DOHH2 (cell line): ENCODE measurements around the gene TRIB2.

Experiments used
- H3F3A ChIP-seq: fragments of 200-600 bp; sonication (generic), shearing (Covaris generic); 2 replicates; pipeline ENCODE4 v1.6.0; 2016; ENCODE audit warnings: antibody characterized with exemption, mild to moderate bottlenecking; ENCODE audit not compliant: control insufficient read depth, insufficient read depth
- H3K27ac ChIP-seq: fragments of 200-600 bp; sonication (generic); 2 replicates; pipeline ENCODE4 v1.5.1; 2014; ENCODE audit warnings: low read depth, mild to moderate bottlenecking, low read length, moderate library complexity
- H3K27me3 ChIP-seq: fragments of 200-600 bp; sonication (generic); 2 replicates; pipeline ENCODE4 v1.6.1; 2014; ENCODE audit warnings: mild to moderate bottlenecking, low read length, mixed read lengths; ENCODE audit not compliant: control insufficient read depth
- H3K36me3 ChIP-seq: fragments of 200-600 bp; sonication (generic); 2 replicates; pipeline ENCODE4 v1.6.1; 2014; ENCODE audit warnings: mild to moderate bottlenecking, low read length, moderate library complexity, mixed read lengths; ENCODE audit not compliant: control insufficient read depth
- H3K4me1 ChIP-seq: fragments of 200-600 bp; sonication (generic); 2 replicates; pipeline ENCODE4 v1.6.1; 2014; ENCODE audit warnings: mild to moderate bottlenecking, low read length, mixed read lengths; ENCODE audit not compliant: control insufficient read depth
- H3K4me2 ChIP-seq: fragments of 200-600 bp; sonication (generic); 2 replicates; pipeline ENCODE4 v1.6.0; 2014; ENCODE audit warnings: mild to moderate bottlenecking, low read length, moderate library complexity
- H3K4me3 ChIP-seq: fragments of 200-600 bp; sonication (generic); 2 replicates; pipeline ENCODE4 v1.5.1; 2014; ENCODE audit warnings: mild to moderate bottlenecking, low read length, mixed read lengths
- H3K79me2 ChIP-seq: fragments of 200-600 bp; sonication (generic); 2 replicates; pipeline ENCODE4 v1.6.1; 2014; ENCODE audit warnings: mild to moderate bottlenecking, low read length, mixed read lengths; ENCODE audit not compliant: control insufficient read depth
- H3K9me2 ChIP-seq: fragments of 200-600 bp; sonication (generic); replicated peaks from 2 replicates; pipeline ENCODE4 v1.6.1; 2014; ENCODE audit warnings: mild to moderate bottlenecking, low read length, mixed read lengths; ENCODE audit not compliant: control insufficient read depth
- H3K9me3 ChIP-seq: fragments of 200-600 bp; sonication (generic); 2 replicates; pipeline ENCODE4 v1.6.1; 2014; ENCODE audit warnings: antibody characterized with exemption, low read length, mixed read lengths; ENCODE audit not compliant: control insufficient read depth, insufficient read depth
- H4K20me1 ChIP-seq: fragments of 200-600 bp; sonication (generic); 2 replicates; pipeline ENCODE4 v1.6.0; 2014; ENCODE audit warnings: low read depth, mild to moderate bottlenecking, antibody characterized with exemption, low read length, moderate library complexity; ENCODE audit not compliant: control insufficient read depth, insufficient read depth
- CTCF ChIP-seq: fragments of 200-600 bp; sonication (generic); IDR thresholded peaks from one replicate; pipeline ENCODE4 v1.5.1; 2014; ENCODE audit warnings: antibody characterized with exemption, mild to moderate bottlenecking, low read depth, low read length; ENCODE audit not compliant: poor library complexity, severe bottlenecking
- EZH2phosphoT487 ChIP-seq: fragments of 200-600 bp; sonication (generic); IDR thresholded peaks from 2 replicates; pipeline ENCODE4 v1.6.1; 2017; ENCODE audit warnings: borderline replicate concordance, mild to moderate bottlenecking, antibody characterized with exemption, low read length, moderate library complexity, mixed read lengths

The TRIB2 gene

GRCh38 chr2:12764075-12764730 is 47.5 kb downstream of the TRIB2 start:
- peaks cover 9% of the 10 kb centered on the region for H3K27me3 ChIP-seq
- H3K9me2 ChIP-seq: no peaks in the 10 kb centered on the region
- TF ChIP-seq CTCF (no peak), EZH2phosphoT487 (no peak)
- H3K4me1 ChIP-seq: no peaks in the 10 kb centered on the region
- H3F3A ChIP-seq: no peaks in the 10 kb centered on the region
- no peaks in the 10 kb centered on the region for H3K79me2 ChIP-seq
- H4K20me1 ChIP-seq: no peaks in the 10 kb centered on the region
- H3K9me3 ChIP-seq: no peaks in the 10 kb centered on the region
- no peak overlapping the region for H3K4me3 ChIP-seq
- no peak overlapping the region for H3K27ac ChIP-seq
- H3K36me3 ChIP-seq: no peaks in the 10 kb centered on the region
- H3K4me2 ChIP-seq: no peak overlapping the region

- H3K79me2 ChIP-seq: no peaks in the 10 kb centered on the region
- H3K9me2 ChIP-seq: no peaks in the 10 kb centered on the region
- H3K27ac ChIP-seq: no peak overlapping the region
- no peaks in the 10 kb centered on the region for H4K20me1 ChIP-seq
- TF ChIP-seq EZH2phosphoT487: no peak
- no peak for TF ChIP-seq CTCF
- H3F3A ChIP-seq: no peaks in the 10 kb centered on the region
- H3K36me3 ChIP-seq: no peaks in the 10 kb centered on the region
- no peak overlapping the region for H3K4me2 ChIP-seq
- H3K9me3 ChIP-seq: no peaks in the 10 kb centered on the region
- no peaks in the 10 kb centered on the region for H3K4me1 ChIP-seq
- H3K27me3 ChIP-seq: peaks cover 9% of the 10 kb centered on the region
- H3K4me3 ChIP-seq: no peak overlapping the region
Observed at GRCh38 chr2:12764849-12765605, 48.3 kb downstream of the TRIB2 start.

- Histone ChIP-seq H3K79me2 (no peaks in the 10 kb centered on the region), H3K36me3 (no peaks in the 10 kb centered on the region), H3K9me3 (no peaks in the 10 kb centered on the region), H3K4me2 (no peak overlapping the region), H3K27me3 (peaks cover 9% of the 10 kb centered on the region), H4K20me1 (no peaks in the 10 kb centered on the region), H3K4me1 (no peaks in the 10 kb centered on the region), H3F3A (no peaks in the 10 kb centered on the region), H3K27ac (no peak overlapping the region), H3K4me3 (no peak overlapping the region), H3K9me2 (no peaks in the 10 kb centered on the region)
- TF ChIP-seq EZH2phosphoT487: no peak
- TF ChIP-seq CTCF: no peak
Observed at GRCh38 chr2:12766421-12766879, 49.7 kb downstream of the TRIB2 start.
